Spleen (tissue), 7 donors: ENCODE results near the gene TGFBRAP1.

ENCODE experiments used
- CTCF ChIP-seq, 11 experiments: fragments of 200-600 bp in 7 of 11; fragments of 450-650 bp in 4 of 11; sonication (generic) in 4 of 11; IDR thresholded peaks in 8 of 11; conservative IDR thresholded peaks in 3 of 11; 1 replicate in 7 of 11; 2 replicates in 4 of 11; pipeline versions ENCODE4 v1.4.0 to v1.8.0; 2016 to 2021; ENCODE audit warnings: antibody characterized with exemption in 11 of 11, inconsistent platforms in 4 of 11, mild to moderate bottlenecking in 1 of 11
- POLR2AphosphoS5 ChIP-seq, 3 donors: sonication (generic); formaldehyde crosslinking; IDR thresholded peaks; one replicate each; pipeline ENCODE4 v1.5.1; 2017; ENCODE audit warnings: antibody characterized with exemption in 3 of 3
- donor health status: DM: no; HTN: no; CAD: no; lungs with moderate emphysema.
- donor health status: DM: no; HTN: no; CAD: no.
- donor health status: DM: no; HTN: no; CAD: no.

- no peak for TF ChIP-seq CTCF (IDR thresholded peaks at IDR 0.05 in 8 of 11, conservative IDR thresholded peaks at IDR 0.05 in 3 of 11)
- TF ChIP-seq POLR2AphosphoS5 (IDR thresholded peaks at IDR 0.05): no peak
Observed at GRCh38 chr2:105239924-105240323, 89.6 kb downstream of the TGFBRAP1 start.
